Prostate gland (tissue), 2 donors: ENCODE data around the gene CELF3.

Experiments used
- POLR2AphosphoS5 ChIP-seq: sonication (generic); formaldehyde crosslinking; IDR thresholded peaks from one replicate; pipeline ENCODE4 v1.6.1; 2017; ENCODE audit warnings: antibody characterized with exemption
- TF ChIP-seq, protein P1 (sequence below), 4 experiments: fragments of 200-600 bp in 2 of 4; fragments of 450-650 bp in 2 of 4; sonication (generic) in 2 of 4; IDR thresholded peaks; 1 replicate in 3 of 4; 2 replicates in 1 of 4; pipeline ENCODE4 v1.5.1; 2016 to 2019; ENCODE audit warnings: antibody characterized with exemption in 4 of 4, mild to moderate bottlenecking in 2 of 4, moderate library complexity in 2 of 4

DNA sequence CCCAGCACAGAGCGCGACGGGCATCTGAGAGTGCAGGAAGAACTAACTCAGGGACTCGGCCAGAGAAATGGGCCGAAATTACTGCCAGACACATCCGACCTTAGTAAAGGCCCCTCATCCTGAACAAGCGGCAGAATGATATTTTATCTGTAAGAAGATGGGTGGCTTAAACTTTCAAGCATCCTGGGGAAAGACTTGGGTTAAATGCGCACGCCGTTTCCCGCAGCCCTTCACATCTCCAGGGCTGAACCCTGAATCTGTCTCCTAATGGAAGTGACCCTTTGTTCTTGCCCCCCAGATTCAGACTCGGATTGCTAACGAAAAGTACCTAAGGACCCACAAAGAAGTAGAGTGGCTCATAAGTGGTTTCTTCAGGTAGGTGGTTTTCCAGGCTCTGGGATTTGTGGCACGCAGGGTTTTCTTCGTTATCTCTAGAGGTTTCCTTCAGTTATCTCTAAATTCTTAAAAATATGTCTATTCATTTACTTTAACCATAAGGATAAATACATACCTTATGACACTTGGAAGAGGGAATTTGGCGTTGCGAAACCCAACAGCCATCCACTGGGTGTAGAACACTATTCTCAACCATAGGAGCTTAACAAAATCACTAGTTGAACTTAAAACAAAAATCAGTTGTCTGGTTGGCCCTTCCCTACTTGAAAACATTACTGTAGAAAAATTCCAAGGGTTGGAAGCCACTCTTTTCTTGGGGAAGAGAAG, 5.3 kb upstream of the CELF3 start:
- TF ChIP-seq, protein P1, sequence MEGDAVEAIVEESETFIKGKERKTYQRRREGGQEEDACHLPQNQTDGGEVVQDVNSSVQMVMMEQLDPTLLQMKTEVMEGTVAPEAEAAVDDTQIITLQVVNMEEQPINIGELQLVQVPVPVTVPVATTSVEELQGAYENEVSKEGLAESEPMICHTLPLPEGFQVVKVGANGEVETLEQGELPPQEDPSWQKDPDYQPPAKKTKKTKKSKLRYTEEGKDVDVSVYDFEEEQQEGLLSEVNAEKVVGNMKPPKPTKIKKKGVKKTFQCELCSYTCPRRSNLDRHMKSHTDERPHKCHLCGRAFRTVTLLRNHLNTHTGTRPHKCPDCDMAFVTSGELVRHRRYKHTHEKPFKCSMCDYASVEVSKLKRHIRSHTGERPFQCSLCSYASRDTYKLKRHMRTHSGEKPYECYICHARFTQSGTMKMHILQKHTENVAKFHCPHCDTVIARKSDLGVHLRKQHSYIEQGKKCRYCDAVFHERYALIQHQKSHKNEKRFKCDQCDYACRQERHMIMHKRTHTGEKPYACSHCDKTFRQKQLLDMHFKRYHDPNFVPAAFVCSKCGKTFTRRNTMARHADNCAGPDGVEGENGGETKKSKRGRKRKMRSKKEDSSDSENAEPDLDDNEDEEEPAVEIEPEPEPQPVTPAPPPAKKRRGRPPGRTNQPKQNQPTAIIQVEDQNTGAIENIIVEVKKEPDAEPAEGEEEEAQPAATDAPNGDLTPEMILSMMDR (IDR thresholded peaks at IDR 0.05), result no peak
- TF ChIP-seq POLR2AphosphoS5, result no peak
